HepG2 (cell line): ENCODE data around the gene INAFM2. TPM values are rescaled to one million over a fixed set of nuclear protein-coding genes. Genes with fewer than 3 reads are reported as not detected.
A peak's percentile ranks its signal among the peaks of the same experiment; 100 is the strongest.

Experiments
- FIP1L1 ChIP-seq: fragments of 200-400 bp; formaldehyde crosslinking; IDR thresholded peaks from 2 replicates; pipeline ENCODE4 v1.6.1; 2018; ENCODE audit warnings: low read depth, mild to moderate bottlenecking, low read length, moderate library complexity, borderline replicate concordance; ENCODE audit not compliant: insufficient read depth
- HNRNPH1 ChIP-seq: fragments of 200-400 bp; formaldehyde crosslinking; optimal IDR thresholded peaks from 2 replicates; pipeline ENCODE3; 2017; ENCODE audit warnings: mild to moderate bottlenecking, low read depth, low read length
- MED8 ChIP-seq: sonication (generic); formaldehyde crosslinking; IDR thresholded peaks from 2 replicates; pipeline ENCODE4 v1.8.1; 2023; ENCODE audit warnings: mild to moderate bottlenecking, missing genetic modification reagents; ENCODE audit not compliant: insufficient replicate concordance
- ZNF207 ChIP-seq: fragments of 450-650 bp; IDR thresholded peaks from 2 replicates; pipeline ENCODE4 v1.6.1; 2016; ENCODE audit warnings: antibody characterized with exemption, borderline replicate concordance
- ZNF614 ChIP-seq: IDR thresholded peaks from 2 replicates; pipeline ENCODE4 v1.6.1; 2018; ENCODE audit warnings: missing biosample characterization, missing genetic modification reagents, inconsistent platforms, borderline replicate concordance
- ZNF788 ChIP-seq: sonication (generic); formaldehyde crosslinking; IDR thresholded peaks from 2 replicates; pipeline ENCODE4 v1.5.0; 2020; ENCODE audit warnings: mild to moderate bottlenecking, missing genetic modification reagents, borderline replicate concordance
- ZSCAN25 ChIP-seq: sonication (generic); formaldehyde crosslinking; IDR thresholded peaks from 2 replicates; pipeline ENCODE4 v1.8.0; 2022; ENCODE audit warnings: mild to moderate bottlenecking, missing genetic modification reagents
- polyA plus RNA-seq, 8 experiments: library from polyadenylated mRNA; depleted of rRNA in 3 of 8; stranded (reverse) in 7 of 8; unstranded in 1 of 8; fragments of >200 nt; fragmentation: Illumina TruSeq in 4 of 8; extraction: Trizol in 4 of 8; gene quantifications; 2 replicates each; pipeline versions ENCODE4 v1.2.1 to v1.2.3, GENCODE V29; 2011 to 2016; ENCODE audit warnings: low read depth in 4 of 8, missing spikeins in 1 of 8, mixed read lengths in 1 of 8; ENCODE audit not compliant: insufficient read depth in 1 of 8
- total RNA-seq, 5 experiments: library from RNA; depleted of rRNA; stranded (reverse); fragments of >200 nt; fragmentation: Illumina TruSeq; extraction: Trizol; gene quantifications; 2 replicates each; pipeline ENCODE4 v1.2.3, GENCODE V29; 2016; ENCODE audit warnings: low read depth in 1 of 5
- TF ChIP-seq, protein P1 (sequence below): sonication (generic); formaldehyde crosslinking; IDR thresholded peaks from 2 replicates; pipeline ENCODE4 v1.4.0; 2020; ENCODE audit warnings: low read depth, mild to moderate bottlenecking, missing genetic modification reagents
- TF ChIP-seq, protein P2 (sequence below): sonication (generic); formaldehyde crosslinking; IDR thresholded peaks from 2 replicates; pipeline ENCODE4 v1.8.1; 2023; ENCODE audit warnings: mild to moderate bottlenecking, moderate library complexity, missing genetic modification reagents
- TF ChIP-seq, protein P3 (sequence below): sonication (generic); formaldehyde crosslinking; IDR thresholded peaks from 2 replicates; pipeline ENCODE4 v1.4.0; 2020; ENCODE audit warnings: missing genetic modification reagents, borderline replicate concordance
- TF ChIP-seq, protein P4 (sequence below): sonication (generic); formaldehyde crosslinking; IDR thresholded peaks from 2 replicates; pipeline ENCODE4 v1.4.0; 2020; ENCODE audit warnings: missing genetic modification reagents
- TF ChIP-seq, protein P5 (sequence below): sonication (generic); formaldehyde crosslinking; IDR thresholded peaks from 2 replicates; pipeline ENCODE4 v1.5.1; 2020; ENCODE audit warnings: mild to moderate bottlenecking, missing genetic modification reagents, moderate library complexity
- TF ChIP-seq, protein P6 (sequence below): sonication (generic); formaldehyde crosslinking; IDR thresholded peaks from 2 replicates; pipeline ENCODE4 v1.4.0; 2020; ENCODE audit warnings: missing genetic modification reagents
- TF ChIP-seq, protein P7 (sequence below): sonication (generic); formaldehyde crosslinking; IDR thresholded peaks from 2 replicates; pipeline ENCODE4 v1.8.1; 2022; ENCODE audit warnings: mild to moderate bottlenecking, missing genetic modification reagents

The INAFM2 gene
- total and polyA plus RNA-seq, 2 of the 13 experiments (the other 11 are each of a cell fraction or from before 2014, with no cell fraction given): 5.5 to 6.5 TPM

DNA sequence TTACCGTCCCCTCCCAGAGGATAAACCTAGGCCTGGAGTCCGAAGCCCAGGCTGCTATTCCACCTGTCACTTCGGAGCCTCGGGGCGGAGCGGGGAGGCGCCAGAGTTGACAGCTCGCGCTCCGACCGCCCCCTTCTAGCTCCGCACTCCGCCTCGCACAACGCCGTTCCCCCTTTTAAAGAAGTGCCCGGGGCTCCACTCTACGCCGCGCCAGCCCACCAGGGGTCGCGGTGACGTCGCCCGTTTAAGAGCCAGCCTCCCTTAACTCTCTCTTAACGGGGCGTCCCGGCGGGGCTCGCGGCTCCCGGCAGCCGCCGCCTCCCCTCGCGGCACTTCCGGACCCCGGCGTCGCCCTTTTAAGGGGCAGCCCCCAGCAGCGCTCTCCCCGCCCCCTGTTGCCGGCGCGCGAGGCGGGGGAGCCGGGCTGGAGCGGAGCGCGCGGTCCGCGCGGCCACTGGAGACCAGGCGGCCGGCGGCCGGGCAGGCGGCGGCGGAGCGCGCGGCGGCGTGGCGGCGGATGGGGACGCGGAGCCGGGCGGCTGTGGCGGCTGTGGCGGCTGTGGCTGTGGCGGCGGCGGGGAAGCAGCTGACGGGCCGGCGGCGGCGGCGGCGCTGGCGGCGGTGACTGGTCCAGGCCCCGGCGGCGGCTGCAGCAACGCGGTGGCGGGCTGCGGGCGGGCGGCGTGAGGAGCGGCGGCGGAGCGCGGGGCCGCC, at the start of gene INAFM2 (continued):
- TF ChIP-seq, protein P1, sequence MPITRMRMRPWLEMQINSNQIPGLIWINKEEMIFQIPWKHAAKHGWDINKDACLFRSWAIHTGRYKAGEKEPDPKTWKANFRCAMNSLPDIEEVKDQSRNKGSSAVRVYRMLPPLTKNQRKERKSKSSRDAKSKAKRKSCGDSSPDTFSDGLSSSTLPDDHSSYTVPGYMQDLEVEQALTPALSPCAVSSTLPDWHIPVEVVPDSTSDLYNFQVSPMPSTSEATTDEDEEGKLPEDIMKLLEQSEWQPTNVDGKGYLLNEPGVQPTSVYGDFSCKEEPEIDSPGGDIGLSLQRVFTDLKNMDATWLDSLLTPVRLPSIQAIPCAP: no peak
- no peak for TF ChIP-seq ZNF614 (CRISPR knock-in tag)
- TF ChIP-seq, protein P2, sequence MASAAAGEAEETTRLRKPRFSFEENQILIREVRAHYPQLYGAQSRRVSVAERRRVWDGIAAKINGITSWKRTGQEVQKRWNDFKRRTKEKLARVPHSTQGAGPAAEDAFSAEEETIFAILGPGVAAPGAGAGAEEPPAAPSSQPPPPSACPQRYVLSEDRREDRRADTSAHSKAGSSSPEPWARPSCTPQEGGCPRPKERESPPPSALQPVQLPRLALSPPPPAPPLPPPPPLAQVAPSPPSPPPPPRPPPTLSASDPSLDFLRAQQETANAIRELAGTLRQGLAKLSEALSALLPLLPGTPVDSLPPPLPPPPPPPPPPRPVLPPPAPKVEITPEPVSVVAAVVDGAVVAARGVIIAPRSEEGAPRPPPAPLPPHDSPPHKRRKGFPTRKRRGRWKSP (CRISPR knock-in tag): 0 out of 2 replicates have a peak, but pooled peaks have one; percentile 74
- TF ChIP-seq, protein P3, sequence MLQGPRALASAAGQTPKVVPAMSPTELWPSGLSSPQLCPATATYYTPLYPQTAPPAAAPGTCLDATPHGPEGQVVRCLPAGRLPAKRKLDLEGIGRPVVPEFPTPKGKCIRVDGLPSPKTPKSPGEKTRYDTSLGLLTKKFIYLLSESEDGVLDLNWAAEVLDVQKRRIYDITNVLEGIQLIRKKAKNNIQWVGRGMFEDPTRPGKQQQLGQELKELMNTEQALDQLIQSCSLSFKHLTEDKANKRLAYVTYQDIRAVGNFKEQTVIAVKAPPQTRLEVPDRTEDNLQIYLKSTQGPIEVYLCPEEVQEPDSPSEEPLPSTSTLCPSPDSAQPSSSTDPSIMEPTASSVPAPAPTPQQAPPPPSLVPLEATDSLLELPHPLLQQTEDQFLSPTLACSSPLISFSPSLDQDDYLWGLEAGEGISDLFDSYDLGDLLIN (CRISPR knock-in tag): no peak
- TF ChIP-seq, protein P4, sequence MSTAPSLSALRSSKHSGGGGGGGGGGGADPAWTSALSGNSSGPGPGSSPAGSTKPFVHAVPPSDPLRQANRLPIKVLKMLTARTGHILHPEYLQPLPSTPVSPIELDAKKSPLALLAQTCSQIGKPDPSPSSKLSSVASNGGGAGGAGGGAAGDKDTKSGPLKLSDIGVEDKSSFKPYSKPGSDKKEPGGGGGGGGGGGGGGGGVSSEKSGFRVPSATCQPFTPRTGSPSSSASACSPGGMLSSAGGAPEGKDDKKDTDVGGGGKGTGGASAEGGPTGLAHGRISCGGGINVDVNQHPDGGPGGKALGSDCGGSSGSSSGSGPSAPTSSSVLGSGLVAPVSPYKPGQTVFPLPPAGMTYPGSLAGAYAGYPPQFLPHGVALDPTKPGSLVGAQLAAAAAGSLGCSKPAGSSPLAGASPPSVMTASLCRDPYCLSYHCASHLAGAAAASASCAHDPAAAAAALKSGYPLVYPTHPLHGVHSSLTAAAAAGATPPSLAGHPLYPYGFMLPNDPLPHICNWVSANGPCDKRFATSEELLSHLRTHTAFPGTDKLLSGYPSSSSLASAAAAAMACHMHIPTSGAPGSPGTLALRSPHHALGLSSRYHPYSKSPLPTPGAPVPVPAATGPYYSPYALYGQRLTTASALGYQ: peak; percentile 70; the same call in 1 of the 2 replicates
- TF ChIP-seq HNRNPH1: no peak
- no peak for TF ChIP-seq FIP1L1
- no peak for TF ChIP-seq ZSCAN25 (CRISPR knock-in tag)
- TF ChIP-seq MED8 (CRISPR knock-in tag): no peak
- no peak for TF ChIP-seq ZNF788
- no peak for TF ChIP-seq ZNF207
- TF ChIP-seq, protein P5, sequence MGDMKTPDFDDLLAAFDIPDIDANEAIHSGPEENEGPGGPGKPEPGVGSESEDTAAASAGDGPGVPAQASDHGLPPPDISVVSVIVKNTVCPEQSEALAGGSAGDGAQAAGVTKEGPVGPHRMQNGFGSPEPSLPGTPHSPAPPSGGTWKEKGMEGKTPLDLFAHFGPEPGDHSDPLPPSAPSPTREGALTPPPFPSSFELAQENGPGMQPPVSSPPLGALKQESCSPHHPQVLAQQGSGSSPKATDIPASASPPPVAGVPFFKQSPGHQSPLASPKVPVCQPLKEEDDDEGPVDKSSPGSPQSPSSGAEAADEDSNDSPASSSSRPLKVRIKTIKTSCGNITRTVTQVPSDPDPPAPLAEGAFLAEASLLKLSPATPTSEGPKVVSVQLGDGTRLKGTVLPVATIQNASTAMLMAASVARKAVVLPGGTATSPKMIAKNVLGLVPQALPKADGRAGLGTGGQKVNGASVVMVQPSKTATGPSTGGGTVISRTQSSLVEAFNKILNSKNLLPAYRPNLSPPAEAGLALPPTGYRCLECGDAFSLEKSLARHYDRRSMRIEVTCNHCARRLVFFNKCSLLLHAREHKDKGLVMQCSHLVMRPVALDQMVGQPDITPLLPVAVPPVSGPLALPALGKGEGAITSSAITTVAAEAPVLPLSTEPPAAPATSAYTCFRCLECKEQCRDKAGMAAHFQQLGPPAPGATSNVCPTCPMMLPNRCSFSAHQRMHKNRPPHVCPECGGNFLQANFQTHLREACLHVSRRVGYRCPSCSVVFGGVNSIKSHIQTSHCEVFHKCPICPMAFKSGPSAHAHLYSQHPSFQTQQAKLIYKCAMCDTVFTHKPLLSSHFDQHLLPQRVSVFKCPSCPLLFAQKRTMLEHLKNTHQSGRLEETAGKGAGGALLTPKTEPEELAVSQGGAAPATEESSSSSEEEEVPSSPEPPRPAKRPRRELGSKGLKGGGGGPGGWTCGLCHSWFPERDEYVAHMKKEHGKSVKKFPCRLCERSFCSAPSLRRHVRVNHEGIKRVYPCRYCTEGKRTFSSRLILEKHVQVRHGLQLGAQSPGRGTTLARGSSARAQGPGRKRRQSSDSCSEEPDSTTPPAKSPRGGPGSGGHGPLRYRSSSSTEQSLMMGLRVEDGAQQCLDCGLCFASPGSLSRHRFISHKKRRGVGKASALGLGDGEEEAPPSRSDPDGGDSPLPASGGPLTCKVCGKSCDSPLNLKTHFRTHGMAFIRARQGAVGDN (CRISPR knock-in tag): peak; percentile 69
- TF ChIP-seq, protein P6, sequence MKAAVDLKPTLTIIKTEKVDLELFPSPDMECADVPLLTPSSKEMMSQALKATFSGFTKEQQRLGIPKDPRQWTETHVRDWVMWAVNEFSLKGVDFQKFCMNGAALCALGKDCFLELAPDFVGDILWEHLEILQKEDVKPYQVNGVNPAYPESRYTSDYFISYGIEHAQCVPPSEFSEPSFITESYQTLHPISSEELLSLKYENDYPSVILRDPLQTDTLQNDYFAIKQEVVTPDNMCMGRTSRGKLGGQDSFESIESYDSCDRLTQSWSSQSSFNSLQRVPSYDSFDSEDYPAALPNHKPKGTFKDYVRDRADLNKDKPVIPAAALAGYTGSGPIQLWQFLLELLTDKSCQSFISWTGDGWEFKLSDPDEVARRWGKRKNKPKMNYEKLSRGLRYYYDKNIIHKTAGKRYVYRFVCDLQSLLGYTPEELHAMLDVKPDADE (CRISPR knock-in tag): no peak
- TF ChIP-seq, protein P7, sequence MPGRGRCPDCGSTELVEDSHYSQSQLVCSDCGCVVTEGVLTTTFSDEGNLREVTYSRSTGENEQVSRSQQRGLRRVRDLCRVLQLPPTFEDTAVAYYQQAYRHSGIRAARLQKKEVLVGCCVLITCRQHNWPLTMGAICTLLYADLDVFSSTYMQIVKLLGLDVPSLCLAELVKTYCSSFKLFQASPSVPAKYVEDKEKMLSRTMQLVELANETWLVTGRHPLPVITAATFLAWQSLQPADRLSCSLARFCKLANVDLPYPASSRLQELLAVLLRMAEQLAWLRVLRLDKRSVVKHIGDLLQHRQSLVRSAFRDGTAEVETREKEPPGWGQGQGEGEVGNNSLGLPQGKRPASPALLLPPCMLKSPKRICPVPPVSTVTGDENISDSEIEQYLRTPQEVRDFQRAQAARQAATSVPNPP (CRISPR knock-in tag): peak; percentile 30; the same call in 1 of the 2 replicates
